Activated CD8-positive, alpha-beta memory T cell treated with anti-CD3 and anti-CD28 coated beads, Interleukin-2, amount 50 U/mL, for 1 hour (primary cell): ENCODE data around the gene AOC2.
"Not testable (repeated sequence)": the region's sequence is repeated elsewhere in the genome, so short reads cannot be mapped to it uniquely, and the experiment has no call there.

Experiments
- DNase-seq: peaks from one replicate; pipeline ENCODE4 v3.0.0-alpha.2; 2020; ENCODE audit errors: extremely low read depth

Gene AOC2

GRCh38 chr17:42883802-42884558 lies 39.6 kb downstream of the AOC2 start:
- DNase-seq = no peak

- DNase-seq = not testable (repeated sequence)
Measured at GRCh38 chr17:42885806-42886205, 41.4 kb downstream of the AOC2 start.

GRCh38 chr17:42886283-42887176 lies 42.1 kb downstream of the AOC2 start:
- DNase-seq = no peak

- no peak for DNase-seq
Measured at GRCh38 chr17:42889809-42890208, 45.4 kb downstream of the AOC2 start.

- no peak for DNase-seq
Measured at GRCh38 chr17:42891539-42892152, 47.3 kb downstream of the AOC2 start.

- no peak for DNase-seq
Measured at GRCh38 chr17:42893359-42893758, 49.0 kb downstream of the AOC2 start.

GRCh38 chr17:42894283-42895184 lies 50.2 kb downstream of the AOC2 start:
- no peak for DNase-seq

- DNase-seq = no peak
Measured at GRCh38 chr17:42895185-42895555, 50.8 kb downstream of the AOC2 start.

GRCh38 chr17:42898147-42898811 lies 53.9 kb downstream of the AOC2 start:
- DNase-seq = no peak

- DNase-seq = not testable (repeated sequence)
Measured at GRCh38 chr17:42899981-42900380, 55.6 kb downstream of the AOC2 start.
